IMR-90 (cell line): ENCODE measurements around the gene GALNT5. TPM values are rescaled to one million over a fixed set of nuclear protein-coding genes. Genes with fewer than 3 reads are reported as not detected.

Experiments used
- ATAC-seq: fragments of 200-7000 bp; cut with Tn5 transposase; 2 replicates; pipeline ENCODE4 v1.9.1; 2020; ENCODE audit warnings: low read depth, mild to moderate bottlenecking, moderate library complexity
- BruUV-seq: library from RNA; stranded (reverse); fragments of 400-500 nt; replicated peaks from 2 replicates; lab custom pipeline; 2021; lab: Mats Ljungman, UMichigan
- CTCF ChIA-PET: fragments of 300-600 bp; formaldehyde crosslinking; extraction: SDS; loops from one replicate; lab custom pipeline; 2021; ENCODE audit warnings: antibody characterized with exemption; lab: Yijun Ruan, JAX
- POLR2A ChIA-PET: fragments of 300-600 bp; sonication (Branson Sonifier 250); formaldehyde crosslinking; loops from one replicate; lab custom pipeline; 2022; ENCODE audit warnings: antibody characterized with exemption; ENCODE audit not compliant: unreplicated experiment; lab: Charles Lee
- DNase-seq: peaks from one replicate; pipeline ENCODE4 v3.0.0; 2013
- H2AFZ ChIP-seq: replicated peaks from 2 replicates; pipeline ENCODE3; 2013; ENCODE audit warnings: low read length, mild to moderate bottlenecking; ENCODE audit not compliant: poor library complexity
- H2AK5ac ChIP-seq: 2 replicates; pipeline ENCODE4 v1.6.1; 2013; ENCODE audit warnings: low read depth, low read length, inconsistent platforms
- H2AK9ac ChIP-seq: replicated peaks from 2 replicates; pipeline ENCODE3; 2013; ENCODE audit warnings: mild to moderate bottlenecking, low read depth, low read length, moderate library complexity; ENCODE audit not compliant: poor library complexity
- H2BK120ac ChIP-seq: 2 replicates; pipeline ENCODE4 v1.6.1; 2013; ENCODE audit warnings: low read depth, low read length, inconsistent platforms
- H2BK15ac ChIP-seq: 3 replicates; pipeline ENCODE4 v1.6.1; 2013; ENCODE audit warnings: low read depth, low read length, inconsistent platforms
- H2BK20ac ChIP-seq: 2 replicates; pipeline ENCODE4 v1.6.1; 2013; ENCODE audit warnings: low read depth, mild to moderate bottlenecking, inconsistent platforms, low read length, moderate library complexity
- H2BK5ac ChIP-seq: 2 replicates; pipeline ENCODE4 v1.6.1; 2013; ENCODE audit warnings: mild to moderate bottlenecking, low read depth, low read length, inconsistent platforms; ENCODE audit not compliant: poor library complexity, severe bottlenecking
- H3K14ac ChIP-seq: replicated peaks from 2 replicates; pipeline ENCODE4 v1.6.1; 2013; ENCODE audit warnings: low read depth, low read length, inconsistent platforms
- H3K18ac ChIP-seq: 2 replicates; pipeline ENCODE4 v1.6.1; 2013; ENCODE audit warnings: low read depth, low read length, control low read depth
- H3K23ac ChIP-seq: 2 replicates; pipeline ENCODE4 v1.6.1; 2013; ENCODE audit warnings: low read depth, low read length, inconsistent platforms
- H3K27ac ChIP-seq: 2 replicates; pipeline ENCODE4 v1.5.1; 2013; ENCODE audit warnings: mild to moderate bottlenecking, control low read depth, low read length; ENCODE audit not compliant: insufficient read depth
- H3K27me3 ChIP-seq: 2 replicates; pipeline ENCODE4 v1.6.1; 2013; ENCODE audit warnings: low read length; ENCODE audit not compliant: control insufficient read depth, insufficient read depth
- H3K36me3 ChIP-seq: 2 replicates; pipeline ENCODE4 v1.6.1; 2013; ENCODE audit warnings: low read length, mixed read lengths; ENCODE audit not compliant: control insufficient read depth, insufficient read depth
- H3K4ac ChIP-seq: 2 replicates; pipeline ENCODE4 v1.6.1; 2013; ENCODE audit warnings: low read depth, low read length, inconsistent platforms
- H3K4me1 ChIP-seq: 2 replicates; pipeline ENCODE4 v1.6.1; 2013; ENCODE audit warnings: low read length, mixed read lengths; ENCODE audit not compliant: control insufficient read depth, insufficient read depth
- H3K4me2 ChIP-seq: 2 replicates; pipeline ENCODE4 v1.6.1; 2013; ENCODE audit warnings: low read depth, mild to moderate bottlenecking, control low read depth, low read length, moderate library complexity
- H3K4me3 ChIP-seq: 2 replicates; pipeline ENCODE4 v1.5.1; 2013; ENCODE audit warnings: low read depth, mild to moderate bottlenecking, control low read depth, low read length, moderate library complexity; ENCODE audit not compliant: insufficient read depth
- H3K56ac ChIP-seq: 2 replicates; pipeline ENCODE4 v1.6.1; 2013; ENCODE audit warnings: low read length, inconsistent platforms; ENCODE audit not compliant: insufficient read depth; ENCODE audit errors: extremely low read depth
- H3K79me1 ChIP-seq, 2 experiments: 2 replicates each; pipeline ENCODE4 v1.6.1; 2013; ENCODE audit warnings: low read length in 2 of 2, inconsistent platforms in 1 of 2, low read depth in 1 of 2
- H3K9ac ChIP-seq: 2 replicates; pipeline ENCODE4 v1.6.1; 2013; ENCODE audit warnings: low read depth, low read length, control low read depth
- H3K9me1 ChIP-seq: 2 replicates; pipeline ENCODE4 v1.6.1; 2013; ENCODE audit warnings: low read length, inconsistent platforms; ENCODE audit not compliant: insufficient read depth
- H3K9me3 ChIP-seq: 2 replicates; pipeline ENCODE4 v1.6.1; 2013; ENCODE audit warnings: low read length; ENCODE audit not compliant: control insufficient read depth, insufficient read depth
- H4K20me1 ChIP-seq: 2 replicates; pipeline ENCODE4 v1.6.1; 2013; ENCODE audit warnings: low read length, inconsistent platforms; ENCODE audit not compliant: insufficient read depth
- H4K5ac ChIP-seq: 2 replicates; pipeline ENCODE4 v1.6.1; 2013; ENCODE audit warnings: mild to moderate bottlenecking, low read depth, low read length, control low read depth
- H4K8ac ChIP-seq, 2 experiments: 2 replicates each; pipeline ENCODE4 v1.6.1; 2013; ENCODE audit warnings: low read depth in 2 of 2, low read length in 2 of 2, control low read depth in 1 of 2, inconsistent platforms in 1 of 2
- H4K91ac ChIP-seq: 2 replicates; pipeline ENCODE4 v1.6.1; 2013; ENCODE audit warnings: low read depth, low read length, inconsistent platforms; ENCODE audit not compliant: insufficient read depth
- CHD1 ChIP-seq: IDR thresholded peaks from 2 replicates; pipeline ENCODE4 v1.6.1; 2012; ENCODE audit warnings: low read depth, low read length, improper control_type of control experiment
- WGBS, 2 experiments: methylation state at CpG; one replicate each; pipeline versions ENCODE4 v1.1.5 to v1.1.7; 2013; ENCODE audit warnings: missing lambda C conversion rate in 2 of 2; ENCODE audit not compliant: insufficient read length in 1 of 2; ENCODE audit errors: extremely low coverage in 2 of 2; 5-methylcytosine and 5-hydroxymethylcytosine counted together
- dilution Hi-C: fragments of 300-500 bp; cut with HindIII; formaldehyde crosslinking; loops from one replicate; pipeline ENCODE4 v1.14.3; 2018; ENCODE audit warnings: low sequenced_read_pairs; ENCODE audit not compliant: unreplicated experiment
- in situ Hi-C: fragments of 300-500 bp; cut with MboI; formaldehyde crosslinking; loops from 3 replicates; pipeline ENCODE4 v1.14.3; 2019; ENCODE audit warnings: low sequenced_read_pairs, inconsistent platforms, mixed read lengths
- intact Hi-C: fragments of 100-400 bp; cut with micrococcal nuclease; formaldehyde crosslinking; loops from 2 replicates; pipeline ENCODE4 v1.10.0; 2022
- polyA plus RNA-seq, 3 experiments: library from polyadenylated mRNA; depleted of rRNA; stranded (reverse); fragments of >200 nt; gene quantifications; 2 replicates each; pipeline ENCODE4 v1.2.3, GENCODE V29; 2012; ENCODE audit warnings: low replicate concordance in 1 of 3
- total RNA-seq: library from RNA; depleted of rRNA; stranded (reverse); fragments of >200 nt; gene quantifications from 2 replicates; pipeline ENCODE4 v1.2.3, GENCODE V29; 2012

Gene GALNT5
- total and polyA plus RNA-seq, 2 of the 4 experiments (the other 2 are of a cell fraction), result 36.3 to 63.3 TPM

GRCh38 chr2:157322432-157322831 lies 64.9 kb downstream of the GALNT5 start:
- in situ Hi-C loops, result no loop called here
- ChIA-PET CTCF (interaction anchor here (1.4 to 1.8 kb wide), 2 partner anchors 13 to 20 kb away, joined by 5 read pairs; no protein-coding TSS in a partner anchor), POLR2A (no interaction called here)
- H3K18ac ChIP-seq, result no peak overlapping the region
- WGBS, 2 experiments, result no CpG with 5 or more reads among the region's 4 CpGs
- no peak overlapping the region for H2AK9ac ChIP-seq
- H3K23ac ChIP-seq, result no peak overlapping the region
- no TSS peak for BruUV-seq
- H3K14ac ChIP-seq, result no peak overlapping the region
- H3K9me1 ChIP-seq, result no peaks in the 10 kb centered on the region
- no peaks in the 10 kb centered on the region for H3K27me3 ChIP-seq
- H3K4ac ChIP-seq, result no peak overlapping the region
- no peak overlapping the region for H4K91ac ChIP-seq
- no peak overlapping the region for H2BK120ac ChIP-seq
- no peak for DNase-seq
- no peaks in the 10 kb centered on the region for H3K4me1 ChIP-seq
- H2BK20ac ChIP-seq, result no peak overlapping the region
- no peak overlapping the region for H4K8ac ChIP-seq
- H3K27ac ChIP-seq, result no peak overlapping the region
- no peak overlapping the region for H3K9ac ChIP-seq
- H3K4me3 ChIP-seq, result no peak overlapping the region
- no peak overlapping the region for H3K56ac ChIP-seq
- no peak overlapping the region for H3K4me2 ChIP-seq
- no peaks in the 10 kb centered on the region for H3K9me3 ChIP-seq
- TF ChIP-seq CHD1, result no peak
- no peaks in the 10 kb centered on the region for H3K36me3 ChIP-seq
- no peak overlapping the region for H2BK15ac ChIP-seq
- no peak overlapping the region for H2AK5ac ChIP-seq
- intact Hi-C loops, result no loop called here
- no peak overlapping the region for H4K5ac ChIP-seq
- no peak overlapping the region for H2AFZ ChIP-seq
- no peak for ATAC-seq
- dilution Hi-C loops, result no loop called here
- H3K79me1 ChIP-seq, result no peaks in the 10 kb centered on the region
- H2BK5ac ChIP-seq, result no peak overlapping the region
- H4K20me1 ChIP-seq, result no peaks in the 10 kb centered on the region
